ENCODE measurements around the gene HDDC2. TPM values are rescaled to one million over a fixed set of nuclear protein-coding genes. Genes with fewer than 3 reads are reported as not detected.

Gene HDDC2
- total and polyA plus RNA-seq, 4 donors = 34.6 to 72.3 (median 58.5) TPM

DNA sequence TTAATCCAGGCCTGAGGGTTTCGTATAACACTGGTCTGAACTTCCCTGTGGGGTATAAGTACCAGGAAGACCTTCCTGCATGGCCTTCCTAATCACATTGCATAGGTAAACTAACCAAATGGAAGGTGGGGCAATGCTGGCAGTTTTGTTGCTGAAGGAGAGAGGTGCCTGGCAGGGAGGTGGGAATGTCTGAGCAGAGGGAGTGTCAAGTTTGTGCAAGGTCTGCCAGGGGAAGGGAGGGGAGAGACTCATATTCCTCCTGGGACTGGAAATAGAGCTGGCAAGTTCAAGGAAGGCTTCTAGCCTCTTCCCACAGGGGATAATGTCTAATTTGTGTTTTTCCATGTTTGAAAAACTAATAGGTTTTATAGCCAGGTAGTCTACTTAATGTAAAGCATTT, 70.6 kb downstream of the HDDC2 start:
- H3K27me3 ChIP-seq (ENCODE audit: control insufficient read depth in 3 of 3, insufficient read depth in 3 of 3, low read length in 2 of 3) = no peaks in the 10 kb centered on the region
- no peak for ATAC-seq (ENCODE audit: insufficient read depth, low FRiP score)
- H3K36me3 ChIP-seq (ENCODE audit: control insufficient read depth in 4 of 4, insufficient read depth in 4 of 4, low read length in 4 of 4) = no peaks in the 10 kb centered on the region

DNA sequence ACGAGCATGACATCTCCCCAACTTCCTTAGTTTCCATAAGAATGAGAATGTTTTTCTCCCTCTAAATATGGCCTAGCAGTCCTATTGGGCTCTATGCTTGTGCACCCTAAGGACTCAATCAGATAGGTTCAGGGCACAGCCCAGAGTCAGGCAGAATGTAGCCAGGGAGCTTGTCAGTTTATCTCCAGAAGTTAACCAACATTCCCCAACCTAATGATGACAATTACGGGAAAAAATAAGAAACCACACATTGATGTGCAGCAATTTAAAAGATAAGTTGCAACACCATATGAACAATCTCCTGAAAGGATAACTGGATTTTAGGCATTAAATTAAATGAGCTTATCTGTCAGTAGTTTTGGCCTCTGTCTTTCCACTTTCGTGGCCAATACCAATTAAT, 71.1 kb downstream of the HDDC2 start:
- ATAC-seq (ENCODE audit: insufficient read depth, low FRiP score) = no peak
- Histone ChIP-seq H3K27ac (ENCODE audit: low read depth in 1 of 2, low read length in 1 of 2) (no peak overlapping the region), H3K27me3 (ENCODE audit: control insufficient read depth in 3 of 3, insufficient read depth in 3 of 3, low read length in 2 of 3) (no peaks in the 10 kb centered on the region), H3K36me3 (ENCODE audit: control insufficient read depth in 4 of 4, insufficient read depth in 4 of 4, low read length in 4 of 4) (no peaks in the 10 kb centered on the region), H3K9me3 (ENCODE audit: control insufficient read depth in 4 of 4, insufficient read depth in 3 of 4, low read length in 3 of 4) (no peaks in the 10 kb centered on the region), H3K9ac (ENCODE audit: insufficient read depth in 1 of 2, low read length in 2 of 2) (no peak overlapping the region), H3K4me3 (no peak overlapping the region), H3K4me1 (ENCODE audit: control insufficient read depth in 5 of 5, insufficient read depth in 5 of 5, low read length in 5 of 5) (peaks cover 0 to 3% (median 2%) of the 10 kb centered on the region in 5 donors)
- no peak for DNase-seq
- TF ChIP-seq, protein P1, sequence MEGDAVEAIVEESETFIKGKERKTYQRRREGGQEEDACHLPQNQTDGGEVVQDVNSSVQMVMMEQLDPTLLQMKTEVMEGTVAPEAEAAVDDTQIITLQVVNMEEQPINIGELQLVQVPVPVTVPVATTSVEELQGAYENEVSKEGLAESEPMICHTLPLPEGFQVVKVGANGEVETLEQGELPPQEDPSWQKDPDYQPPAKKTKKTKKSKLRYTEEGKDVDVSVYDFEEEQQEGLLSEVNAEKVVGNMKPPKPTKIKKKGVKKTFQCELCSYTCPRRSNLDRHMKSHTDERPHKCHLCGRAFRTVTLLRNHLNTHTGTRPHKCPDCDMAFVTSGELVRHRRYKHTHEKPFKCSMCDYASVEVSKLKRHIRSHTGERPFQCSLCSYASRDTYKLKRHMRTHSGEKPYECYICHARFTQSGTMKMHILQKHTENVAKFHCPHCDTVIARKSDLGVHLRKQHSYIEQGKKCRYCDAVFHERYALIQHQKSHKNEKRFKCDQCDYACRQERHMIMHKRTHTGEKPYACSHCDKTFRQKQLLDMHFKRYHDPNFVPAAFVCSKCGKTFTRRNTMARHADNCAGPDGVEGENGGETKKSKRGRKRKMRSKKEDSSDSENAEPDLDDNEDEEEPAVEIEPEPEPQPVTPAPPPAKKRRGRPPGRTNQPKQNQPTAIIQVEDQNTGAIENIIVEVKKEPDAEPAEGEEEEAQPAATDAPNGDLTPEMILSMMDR (IDR thresholded peaks at IDR 0.05; ENCODE audit: control extremely low read depth, extremely low read depth) = no peak
- WGBS, 2 donors = 78 to 84% methylated on average over 3 of the region's 3 CpGs

More for the DNA sequence above, 70.6 kb downstream of the HDDC2 start:
- 75 to 89% methylated on average over 1 of the region's 1 CpG for WGBS, 2 donors
- TF ChIP-seq, protein P1 (IDR thresholded peaks at IDR 0.05; ENCODE audit: control extremely low read depth, extremely low read depth) = no peak
- H3K9me3 ChIP-seq (ENCODE audit: control insufficient read depth in 4 of 4, insufficient read depth in 3 of 4, low read length in 3 of 4) = no peaks in the 10 kb centered on the region
- no peak overlapping the region for H3K27ac ChIP-seq (ENCODE audit: low read depth in 1 of 2, low read length in 1 of 2)
- no peak overlapping the region for H3K9ac ChIP-seq (ENCODE audit: insufficient read depth in 1 of 2, low read length in 2 of 2)
- no peak for DNase-seq
- no peak overlapping the region for H3K4me3 ChIP-seq
- peaks cover 0 to 3% (median 2%) of the 10 kb centered on the region in 5 donors for H3K4me1 ChIP-seq (ENCODE audit: control insufficient read depth in 5 of 5, insufficient read depth in 5 of 5, low read length in 5 of 5)

- no peak overlapping the region for H3K4me3 ChIP-seq
- H3K36me3 ChIP-seq (ENCODE audit: control insufficient read depth in 4 of 4, insufficient read depth in 4 of 4, low read length in 4 of 4) = no peaks in the 10 kb centered on the region
- no peak overlapping the region for H3K27ac ChIP-seq (ENCODE audit: low read depth in 1 of 2, low read length in 1 of 2)
- no peaks in the 10 kb centered on the region for H3K27me3 ChIP-seq (ENCODE audit: control insufficient read depth in 3 of 3, insufficient read depth in 3 of 3, low read length in 2 of 3)
- peak in 2 of 3 donors; percentile 34 to 45 for DNase-seq
- ATAC-seq (ENCODE audit: insufficient read depth, low FRiP score) = no peak
- 72 to 82% methylated on average over 6 of the region's 6 CpGs for WGBS, 2 donors
- H3K9me3 ChIP-seq (ENCODE audit: control insufficient read depth in 4 of 4, insufficient read depth in 3 of 4, low read length in 3 of 4) = no peaks in the 10 kb centered on the region
- peak overlapping the region in 1 of 2 donors; percentile 65 for H3K9ac ChIP-seq (ENCODE audit: insufficient read depth in 1 of 2, low read length in 2 of 2)
- TF ChIP-seq, protein P1 (IDR thresholded peaks at IDR 0.05; ENCODE audit: control extremely low read depth, extremely low read depth) = no peak
- peaks cover 0 to 7% (median 3%) of the 10 kb centered on the region in 5 donors for H3K4me1 ChIP-seq (ENCODE audit: control insufficient read depth in 5 of 5, insufficient read depth in 5 of 5, low read length in 5 of 5)
Observed at GRCh38 chr6:125228981-125229479, 72.7 kb downstream of the HDDC2 start.

DNA sequence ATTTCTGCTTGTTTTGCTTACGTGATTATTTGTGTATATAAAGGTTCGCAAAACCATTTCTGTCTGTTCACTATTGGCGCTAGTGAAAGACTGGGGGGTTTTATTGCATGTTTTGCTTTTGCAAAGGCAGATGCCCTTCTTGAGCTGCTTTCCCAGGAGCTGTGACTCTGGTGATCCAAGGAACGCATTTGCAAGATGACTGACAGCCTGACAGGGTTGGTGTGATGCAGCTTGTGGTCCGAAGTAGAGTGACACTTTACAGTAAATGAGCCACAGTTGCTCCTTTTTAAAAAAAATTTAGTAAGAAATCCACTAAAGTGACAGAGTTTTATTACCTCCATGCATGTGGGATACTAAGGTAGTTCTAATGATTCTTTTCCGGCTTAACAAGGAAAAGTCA, 74.5 kb downstream of the HDDC2 start:
- no peak for ATAC-seq (ENCODE audit: insufficient read depth, low FRiP score)
- 96 to 97% methylated on average over 6 of the region's 6 CpGs for WGBS, 2 donors

More for the DNA sequence above, 74.5 kb downstream of the HDDC2 start:
- DNase-seq = no peak
- H3K36me3 ChIP-seq (ENCODE audit: control insufficient read depth in 4 of 4, insufficient read depth in 4 of 4, low read length in 4 of 4) = no peaks in the 10 kb centered on the region
- H3K4me1 ChIP-seq (ENCODE audit: control insufficient read depth in 5 of 5, insufficient read depth in 5 of 5, low read length in 5 of 5) = peaks cover 0 to 7% (median 3%) of the 10 kb centered on the region in 5 donors
- H3K27ac ChIP-seq (ENCODE audit: low read depth in 1 of 2, low read length in 1 of 2) = no peak overlapping the region
- TF ChIP-seq, protein P1 (IDR thresholded peaks at IDR 0.05; ENCODE audit: control extremely low read depth, extremely low read depth) = no peak
- no peak overlapping the region for H3K4me3 ChIP-seq
- no peaks in the 10 kb centered on the region for H3K27me3 ChIP-seq (ENCODE audit: control insufficient read depth in 3 of 3, insufficient read depth in 3 of 3, low read length in 2 of 3)
- H3K9me3 ChIP-seq (ENCODE audit: control insufficient read depth in 4 of 4, insufficient read depth in 3 of 4, low read length in 3 of 4) = no peaks in the 10 kb centered on the region
- H3K9ac ChIP-seq (ENCODE audit: insufficient read depth in 1 of 2, low read length in 2 of 2) = no peak overlapping the region
